Activated T-cell treated with anti-CD3 and anti-CD28 coated beads for 4 hours (primary cell): ENCODE measurements around the gene RPS6KA5.
"Not testable (repeated sequence)": the region's sequence is repeated elsewhere in the genome, so short reads cannot be mapped to it uniquely, and the experiment has no call there.

ENCODE experiments used
- DNase-seq: peaks from one replicate; pipeline ENCODE4 v3.0.0-alpha.2; 2020

The RPS6KA5 gene

DNA sequence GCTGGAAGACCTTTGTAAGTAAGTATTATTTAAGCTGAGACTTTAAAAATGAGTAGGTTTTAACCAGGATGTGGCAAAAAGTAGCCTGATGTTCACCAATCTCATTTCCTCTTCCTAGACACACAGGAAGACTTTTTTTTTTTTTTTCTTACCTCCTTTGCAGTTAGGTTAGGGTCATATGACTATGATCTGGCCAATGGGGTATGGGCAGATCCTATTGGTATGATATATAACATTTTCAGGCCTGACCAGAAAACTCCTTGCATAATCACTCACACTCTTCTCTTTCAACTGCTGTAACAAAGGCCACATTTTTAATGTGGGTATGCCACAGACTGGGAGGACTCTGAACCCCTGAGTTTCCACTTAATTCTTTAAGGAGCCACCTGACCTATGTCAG, 2.7 kb upstream of the RPS6KA5 start:
- DNase-seq, result no peak

DNA sequence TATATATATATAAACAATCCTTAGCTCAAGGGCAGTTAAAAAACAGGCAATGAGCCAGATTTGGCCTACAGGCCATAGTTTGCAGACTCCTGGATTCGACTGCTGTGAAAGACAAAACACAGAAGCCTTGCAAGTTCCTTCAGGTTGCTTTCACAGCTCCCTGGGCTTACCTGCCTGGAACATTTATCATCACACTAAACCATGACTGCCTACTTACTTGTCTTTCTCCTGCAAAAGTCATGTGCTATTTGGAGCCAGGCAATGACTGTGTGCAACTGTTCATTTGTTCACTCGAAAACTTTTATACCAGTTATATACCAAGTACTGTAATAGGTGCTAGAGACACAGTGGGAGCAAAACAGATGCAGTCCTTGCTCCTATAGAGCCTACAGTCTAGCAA, 2.2 kb upstream of the RPS6KA5 start:
- no peak for DNase-seq

DNA sequence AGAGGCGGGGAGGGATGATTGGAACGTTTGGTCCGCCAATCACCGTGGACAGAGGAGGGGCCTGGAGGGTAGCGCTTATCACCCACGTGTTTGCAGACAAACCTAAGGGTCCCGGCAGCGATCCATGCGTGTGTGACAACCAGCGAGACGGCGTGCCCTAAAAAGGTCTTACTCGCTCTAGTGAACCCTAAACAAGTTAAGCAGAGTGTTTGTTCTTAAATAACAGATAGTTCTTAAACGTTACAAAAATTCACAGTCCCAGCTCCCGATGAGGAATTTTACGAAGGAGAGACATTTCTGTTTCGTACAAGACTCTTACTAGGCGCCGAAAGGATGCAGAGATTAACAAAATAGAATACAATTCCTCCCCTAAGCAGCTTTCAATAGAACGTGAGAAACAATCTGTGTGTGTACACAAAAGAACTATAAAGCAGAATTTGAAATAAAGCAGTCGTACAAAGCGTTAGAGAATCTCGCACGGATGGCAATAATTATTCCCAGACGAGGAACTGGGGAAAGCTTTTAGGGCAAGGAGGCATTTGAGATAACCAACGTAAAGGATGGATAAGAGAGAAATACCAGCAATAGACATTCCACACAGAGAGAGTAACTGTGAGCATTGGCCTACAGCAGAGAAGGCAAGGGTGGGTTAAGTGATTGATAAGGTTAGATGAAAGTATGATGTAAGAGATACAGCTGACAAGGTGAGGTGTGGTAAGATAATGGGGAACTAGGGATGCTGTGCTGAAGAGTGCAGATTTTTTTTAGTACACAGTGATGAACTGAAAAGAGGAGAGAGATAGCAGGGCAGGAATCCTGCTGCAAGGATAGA, 831 bp upstream of the RPS6KA5 start:
- no peak for DNase-seq

DNA sequence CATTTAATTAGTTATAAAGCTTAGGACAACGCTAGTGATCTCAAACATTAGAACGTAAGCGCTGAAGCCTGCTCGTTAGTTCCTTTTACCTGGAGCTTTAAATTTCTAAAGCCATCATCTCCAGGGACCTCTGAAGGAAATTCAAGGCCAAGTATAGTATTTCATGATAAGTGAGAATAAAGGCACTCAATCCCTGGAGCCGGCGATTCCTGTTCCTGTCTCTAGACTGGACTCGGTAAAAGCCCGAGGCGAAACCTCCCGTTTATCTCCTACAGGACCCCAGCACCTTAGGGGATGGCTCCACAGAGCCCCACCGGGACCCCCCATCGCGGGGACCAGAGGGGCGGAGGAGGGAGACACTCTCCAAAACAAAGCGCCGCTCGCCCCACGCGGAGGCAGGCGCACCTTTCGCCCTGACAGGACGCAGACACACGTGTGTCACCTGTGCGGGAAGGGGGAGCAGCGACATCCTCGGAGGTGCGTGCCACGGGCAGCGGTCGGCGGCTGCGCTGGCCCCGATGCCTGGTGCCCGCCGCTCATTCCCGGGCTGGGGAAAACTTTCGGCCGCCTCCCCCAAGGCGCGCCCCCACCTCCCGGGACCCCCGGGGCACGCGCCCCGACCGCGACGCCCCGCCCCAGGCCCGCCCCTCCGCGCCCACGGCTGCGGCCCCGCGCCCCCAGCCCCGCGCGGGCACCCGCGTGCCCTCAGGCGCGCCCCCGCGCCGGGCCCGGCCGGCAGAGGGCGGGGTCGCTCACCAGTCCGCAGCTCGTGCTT, 678 bp downstream of the RPS6KA5 start:
- DNase-seq, result peak; percentile 36

DNA sequence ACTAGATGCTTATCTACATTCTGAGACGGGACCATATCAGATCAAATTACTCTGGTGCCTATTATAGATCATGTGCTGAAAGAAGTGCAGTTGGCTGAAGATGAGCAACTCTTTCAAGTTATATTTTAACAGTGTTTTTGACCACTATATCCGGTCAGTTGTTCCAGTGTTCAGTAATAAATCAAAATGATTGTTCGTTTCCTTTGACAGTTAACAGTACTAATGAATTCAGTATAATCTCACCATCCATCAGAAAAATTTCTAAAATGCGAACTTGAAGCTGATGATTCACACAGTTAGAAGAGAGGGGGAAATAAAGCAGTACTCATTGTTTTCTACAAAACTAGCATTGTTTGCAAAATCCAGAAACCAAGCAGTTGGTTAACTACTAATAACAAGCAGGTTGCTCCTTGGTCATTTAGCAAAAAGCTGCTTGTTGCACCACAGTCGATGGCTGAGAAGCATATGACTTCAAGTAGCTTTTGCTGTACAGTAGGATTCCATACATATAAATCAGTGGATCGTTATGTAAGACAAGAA, 2.3 kb downstream of the RPS6KA5 start:
- DNase-seq, result no peak

DNA sequence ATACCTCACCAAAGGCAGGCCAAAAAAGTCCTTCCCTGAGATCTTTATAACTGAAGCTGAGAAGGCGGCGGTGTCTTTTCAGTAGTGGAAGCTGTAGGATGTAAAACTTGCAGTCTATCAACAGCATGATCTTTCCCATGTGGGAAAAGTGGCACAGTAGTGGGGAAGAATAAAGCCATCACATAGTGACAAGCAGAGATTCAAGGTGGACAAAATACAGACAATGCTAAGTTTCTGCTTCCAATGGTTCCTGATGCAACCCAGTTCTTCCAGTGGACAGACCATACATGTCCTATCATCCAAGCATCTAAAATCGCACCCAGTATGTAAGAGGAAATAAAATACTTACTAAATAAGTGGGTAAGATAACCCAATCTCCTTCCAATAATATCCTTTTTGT, 4.1 kb downstream of the RPS6KA5 start:
- no peak for DNase-seq

DNA sequence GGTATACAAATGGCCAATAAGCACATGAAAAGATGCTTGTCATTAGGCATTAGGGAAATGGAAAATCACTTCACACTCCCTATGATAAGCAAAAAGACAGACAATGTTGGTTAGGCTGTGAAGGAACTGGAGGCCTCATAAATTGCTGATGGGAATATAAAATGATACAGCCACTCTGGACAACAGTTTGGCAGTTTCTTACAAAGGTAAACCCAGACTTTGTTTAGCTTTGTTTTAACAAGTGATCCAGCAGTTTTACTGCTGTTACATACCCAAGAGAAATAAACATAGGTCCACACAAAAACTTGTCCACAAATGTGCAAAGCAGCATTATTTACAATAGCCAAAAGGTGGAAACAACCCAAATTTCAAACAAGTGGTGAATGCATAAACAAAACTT, 5.4 kb downstream of the RPS6KA5 start:
- DNase-seq, result no peak

DNA sequence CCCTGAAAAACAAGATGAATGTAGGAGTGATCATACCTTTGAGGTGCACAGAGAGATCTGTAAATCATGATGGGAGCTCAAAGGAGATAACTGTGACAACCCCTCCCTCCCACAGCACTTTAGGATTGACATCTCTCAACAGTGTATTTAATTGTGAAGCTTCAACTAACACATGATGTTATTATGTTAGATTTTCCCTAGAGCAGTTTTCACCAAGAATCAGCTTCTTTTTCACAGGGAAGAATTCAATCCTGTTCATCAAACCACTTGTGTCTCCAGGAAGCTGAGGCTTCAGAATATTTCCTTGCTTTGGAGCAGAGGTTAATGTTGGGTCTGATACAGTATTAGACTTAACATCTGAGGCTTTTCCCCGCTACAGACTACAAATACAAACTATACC, 11.8 kb downstream of the RPS6KA5 start:
- no peak for DNase-seq

DNA sequence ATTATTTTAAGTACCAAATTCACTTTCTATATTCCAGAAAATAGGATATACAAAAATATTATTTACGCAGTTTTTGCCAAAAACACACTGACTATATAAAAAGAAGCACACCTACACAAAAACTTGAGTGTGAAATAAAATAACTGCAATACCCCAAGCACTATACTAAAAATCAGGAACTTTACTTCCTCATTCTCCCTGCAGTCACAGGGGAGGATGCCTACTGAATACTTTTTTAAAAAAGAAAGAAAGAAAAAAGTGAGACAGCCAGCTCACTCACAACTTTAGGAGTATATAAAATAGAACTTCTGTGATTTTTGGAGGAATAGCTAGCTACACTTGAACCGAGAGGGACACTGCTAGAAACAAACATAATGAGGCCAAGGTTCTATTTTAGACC, 12.2 kb downstream of the RPS6KA5 start:
- no peak for DNase-seq

DNA sequence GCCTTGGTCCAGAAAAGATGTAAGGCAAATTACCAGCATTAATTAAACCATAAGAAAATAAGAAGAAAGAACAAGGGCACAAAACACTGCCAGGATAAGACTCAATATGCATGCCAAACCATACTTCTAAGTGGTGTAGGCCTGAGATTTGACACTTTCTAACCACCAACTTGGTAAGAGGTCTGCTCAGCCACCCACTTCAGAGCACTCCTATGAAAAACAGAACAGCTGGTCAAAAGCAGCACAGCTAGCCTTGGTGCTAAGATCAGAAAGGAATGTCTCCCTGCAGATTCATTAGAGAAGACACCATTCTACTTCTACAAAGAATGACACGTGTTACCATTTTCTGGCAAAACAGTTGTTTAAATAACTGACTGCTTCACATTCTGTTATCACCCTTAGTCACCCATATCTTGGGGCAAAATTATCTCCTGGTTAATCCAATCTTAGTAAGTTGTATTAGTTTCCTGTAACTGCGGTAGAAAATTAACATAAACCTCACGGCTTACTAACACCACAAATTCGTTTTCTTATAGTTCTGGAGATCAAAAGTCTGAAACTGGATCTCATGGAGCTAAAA, 13.2 kb downstream of the RPS6KA5 start:
- no peak for DNase-seq

DNA sequence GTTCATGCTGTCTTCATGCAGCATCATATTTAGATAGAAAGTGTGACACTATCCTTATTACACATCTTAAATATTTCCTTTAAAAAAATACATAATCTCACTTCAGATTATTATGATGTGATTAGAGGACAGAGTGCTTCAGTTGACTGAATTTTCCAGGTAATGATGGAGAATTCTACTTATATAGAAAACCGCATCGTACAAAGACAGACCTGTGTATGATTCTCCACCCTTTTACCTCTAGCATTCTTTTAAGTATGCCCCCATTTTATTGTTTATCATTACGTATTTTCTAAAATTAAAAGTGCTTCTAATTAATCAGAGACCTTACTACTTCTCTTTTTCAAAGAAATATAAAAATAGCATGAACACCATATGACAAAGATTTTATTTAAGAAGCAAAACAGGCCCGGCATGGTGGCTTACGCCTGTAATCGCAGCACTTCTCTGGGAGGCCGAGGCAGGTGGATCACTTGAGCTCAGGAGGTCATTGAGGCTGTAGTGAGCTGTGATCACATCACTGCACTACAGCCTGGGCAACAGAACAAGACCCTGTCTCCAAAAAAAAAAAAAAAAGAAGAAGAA, 13.9 kb downstream of the RPS6KA5 start:
- no peak for DNase-seq

DNA sequence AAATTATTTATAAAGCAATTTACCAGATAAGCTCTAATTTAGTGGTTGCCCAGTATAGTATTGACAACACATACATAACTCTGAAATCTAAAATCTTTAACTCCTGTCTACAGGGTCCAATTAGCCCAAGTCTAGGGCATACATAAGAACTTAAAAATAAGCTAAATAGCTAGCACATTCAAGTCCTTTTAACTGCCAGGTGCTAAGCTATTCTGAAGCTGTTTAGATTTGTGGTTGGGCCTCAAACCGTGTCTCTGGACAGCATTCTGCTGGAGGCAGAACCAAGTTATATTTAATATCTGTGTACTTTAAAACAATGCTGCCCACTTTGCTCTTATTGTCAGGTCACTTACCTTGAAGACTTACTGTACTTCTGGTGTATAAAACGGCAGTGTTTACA, 19.0 kb downstream of the RPS6KA5 start:
- no peak for DNase-seq

DNA sequence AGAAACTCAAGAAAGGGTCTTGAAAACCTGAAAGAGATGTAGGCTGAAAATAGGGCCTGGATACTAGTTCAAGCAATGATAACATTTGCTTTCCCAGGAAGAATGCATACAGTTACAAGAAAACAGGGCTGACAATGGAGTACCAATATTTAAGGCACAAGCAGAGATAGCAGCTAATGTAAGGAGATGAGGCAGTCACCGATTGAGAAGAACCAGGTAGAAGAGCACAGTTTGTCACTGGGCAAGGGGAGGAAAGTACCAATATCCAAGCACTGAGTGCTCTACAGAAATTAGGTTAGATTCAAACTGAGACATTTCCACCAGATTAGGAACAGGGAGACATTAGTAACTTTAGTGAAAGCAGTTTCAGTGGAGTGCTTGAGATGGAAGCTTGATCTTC, 19.9 kb downstream of the RPS6KA5 start:
- no peak for DNase-seq

DNA sequence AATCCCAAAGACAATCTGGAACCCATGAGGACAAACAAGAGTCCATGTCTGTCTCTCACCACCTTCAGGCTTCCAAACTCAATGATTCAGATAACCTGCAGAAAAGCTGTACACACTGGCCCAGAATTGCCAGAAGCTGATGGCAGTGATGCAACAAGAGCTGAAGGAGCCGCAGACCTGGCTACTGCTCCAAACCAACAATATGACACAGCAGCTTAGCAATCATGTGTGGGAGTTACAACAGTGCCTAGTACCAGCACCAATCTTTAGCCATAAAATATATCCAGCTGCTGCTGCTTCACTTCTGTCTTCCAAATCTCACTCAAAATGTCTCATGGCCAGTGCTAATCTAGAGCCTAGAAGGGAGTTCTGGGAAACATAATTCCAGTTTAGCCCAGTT, 22.0 kb downstream of the RPS6KA5 start:
- no peak for DNase-seq

DNA sequence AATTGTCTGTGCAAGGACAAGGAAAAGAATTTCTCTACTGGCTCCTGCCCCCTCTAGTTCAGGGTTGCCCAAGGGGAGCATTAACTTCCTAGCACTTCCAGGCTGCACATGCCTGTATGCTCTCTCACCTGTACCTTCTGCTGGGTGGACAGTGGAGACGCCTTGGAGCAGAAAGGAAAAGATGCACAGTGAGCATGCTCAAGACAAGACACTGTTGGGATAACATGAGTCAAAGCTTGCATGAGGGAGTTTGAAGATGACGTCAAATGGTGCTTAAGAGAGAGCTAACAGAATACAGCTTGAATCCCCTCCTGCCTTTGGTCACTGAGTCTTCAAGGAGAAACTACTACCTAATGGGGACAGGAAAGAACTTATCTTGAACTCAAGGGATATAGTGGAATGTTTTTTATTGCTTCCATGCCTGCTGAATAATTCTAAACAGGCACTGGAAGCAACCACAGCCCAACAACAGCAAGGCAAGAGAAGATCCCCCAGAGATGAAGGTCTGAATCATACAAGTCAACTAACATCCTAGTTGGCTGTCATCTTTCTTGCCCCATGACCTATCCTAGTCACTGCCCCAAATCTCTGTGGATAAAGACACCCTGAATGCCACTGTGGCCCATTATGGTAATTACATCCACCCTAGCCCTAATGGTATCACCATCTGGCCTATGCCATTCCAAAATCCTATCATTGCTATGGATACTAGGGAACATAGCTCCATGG, 23.5 kb downstream of the RPS6KA5 start:
- DNase-seq, result no peak

DNA sequence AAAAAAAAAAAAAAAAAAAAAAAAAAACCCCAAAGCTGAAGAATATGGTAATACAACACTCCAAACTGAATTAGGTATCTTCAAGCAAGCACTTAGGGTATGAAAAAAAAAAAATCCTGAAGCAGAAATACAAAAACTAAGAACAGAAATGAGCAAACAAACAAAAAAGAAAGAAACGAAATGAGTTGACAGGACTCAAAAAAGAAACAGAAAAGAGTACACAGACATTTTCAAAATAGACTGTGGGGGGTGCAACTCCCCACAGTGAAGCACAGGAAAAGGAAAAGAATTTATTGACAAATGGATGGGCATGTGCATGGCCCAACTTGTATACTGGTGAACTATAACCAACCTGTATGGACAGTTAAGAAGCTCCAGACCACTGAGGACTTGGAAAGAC, 24.6 kb downstream of the RPS6KA5 start:
- no peak for DNase-seq

DNA sequence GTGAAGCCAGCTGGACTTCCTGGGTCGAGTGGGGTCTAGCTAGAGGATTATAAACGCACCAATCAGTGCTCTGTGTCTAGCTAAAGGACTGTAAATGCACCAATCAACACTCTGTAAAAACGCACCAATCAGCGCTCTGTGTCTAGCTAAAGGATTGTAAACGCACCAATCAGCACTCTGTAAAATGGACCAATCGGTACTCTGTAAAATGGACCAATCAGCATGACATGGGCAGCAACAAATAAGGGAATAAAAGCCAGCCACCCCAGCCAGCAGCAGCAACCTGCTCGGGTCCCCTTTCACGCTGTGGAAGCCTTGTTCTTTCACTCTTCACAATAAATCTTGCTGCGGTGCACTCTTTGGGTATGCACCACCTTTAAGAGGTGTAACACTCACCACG, 26.1 kb downstream of the RPS6KA5 start:
- DNase-seq, result not testable (repeated sequence)

DNA sequence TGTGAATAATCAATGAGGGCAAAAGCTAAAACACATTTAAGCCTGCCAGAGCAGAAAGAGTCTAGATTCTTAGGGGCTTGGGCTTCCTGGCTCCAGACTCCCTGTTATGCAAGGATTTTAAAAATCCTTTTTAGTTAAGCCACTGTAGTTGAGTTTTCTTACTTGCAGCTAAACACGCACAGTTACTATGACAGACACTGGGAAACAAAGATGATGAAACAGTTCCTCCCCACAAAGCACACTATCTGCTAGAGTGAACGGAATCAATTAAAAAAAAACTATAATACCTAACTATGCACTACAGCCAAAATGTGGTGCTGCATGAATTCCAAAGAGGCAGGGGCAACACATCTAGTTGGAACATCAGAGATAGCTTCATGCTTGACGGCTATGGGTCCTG, 28.2 kb downstream of the RPS6KA5 start:
- DNase-seq, result no peak

DNA sequence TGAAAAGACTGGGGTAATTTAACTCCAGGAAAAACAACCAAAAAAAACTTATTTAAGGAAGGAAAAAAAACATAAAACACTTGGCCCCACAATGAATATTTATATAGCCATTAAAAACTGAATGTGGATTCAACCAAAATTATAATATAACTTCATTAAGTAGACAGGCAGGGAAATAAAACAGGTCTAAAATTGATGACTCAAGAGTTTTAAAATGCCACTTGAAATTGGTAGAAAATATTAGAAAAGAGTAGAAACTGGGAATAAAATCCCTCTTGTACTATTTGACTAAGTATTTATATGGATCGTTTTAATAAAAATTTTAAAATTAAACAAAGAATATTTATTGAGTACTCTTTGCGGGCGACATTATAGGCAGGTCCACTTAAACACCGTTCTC, 28.8 kb downstream of the RPS6KA5 start:
- no peak for DNase-seq

DNA sequence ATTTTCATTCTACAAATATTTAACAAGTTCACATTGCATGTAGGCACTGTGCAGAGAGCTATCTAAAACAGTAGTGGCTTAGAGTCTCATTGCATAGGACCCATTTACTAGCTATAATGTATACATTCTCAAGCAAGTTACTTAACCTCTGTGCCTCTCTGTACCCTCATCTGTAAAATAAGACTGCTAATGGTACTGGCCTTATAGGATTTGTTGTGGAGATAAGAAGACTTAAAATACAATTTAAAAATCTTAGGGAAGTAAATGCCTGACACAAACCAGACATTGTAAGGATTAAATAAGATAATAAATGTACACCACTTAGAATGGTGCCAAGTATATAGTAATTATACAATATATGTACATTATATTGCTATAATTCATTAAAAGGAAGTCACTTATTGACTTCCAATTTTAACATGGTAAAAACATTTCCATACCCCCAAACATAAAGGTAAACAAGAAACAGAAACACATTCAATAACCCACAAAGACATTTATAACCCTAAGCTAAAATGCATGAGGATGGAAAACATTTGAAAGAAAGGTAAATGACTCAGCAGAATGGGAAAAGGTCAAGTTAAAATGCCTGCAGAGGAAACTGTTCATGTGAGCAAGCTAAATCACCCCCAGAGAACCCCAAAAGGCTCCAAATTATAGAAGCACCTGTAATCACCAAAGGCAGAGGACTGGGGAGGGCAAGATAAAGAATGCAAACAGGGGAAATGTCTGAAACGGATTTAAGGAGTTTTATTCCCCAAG, 30.8 kb downstream of the RPS6KA5 start:
- DNase-seq, result no peak

DNA sequence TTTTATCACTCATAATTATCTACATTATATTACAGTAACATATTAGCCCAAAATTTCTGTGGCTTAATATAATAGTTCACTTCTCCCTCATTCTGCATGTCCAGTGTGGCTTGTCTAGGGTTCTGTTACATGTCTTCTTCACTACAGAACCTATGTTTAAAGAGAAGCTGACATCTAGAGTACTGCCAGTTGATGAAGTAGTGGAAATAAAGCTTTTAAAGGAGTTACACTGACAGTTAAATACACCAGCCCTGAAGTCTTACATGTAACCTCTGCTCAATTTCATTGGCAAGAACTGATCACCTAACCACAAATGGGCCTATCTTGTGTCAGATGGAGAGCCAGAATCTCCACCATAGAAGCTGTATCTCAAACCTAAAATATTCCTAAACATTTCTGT, 32.9 kb downstream of the RPS6KA5 start:
- no peak for DNase-seq

DNA sequence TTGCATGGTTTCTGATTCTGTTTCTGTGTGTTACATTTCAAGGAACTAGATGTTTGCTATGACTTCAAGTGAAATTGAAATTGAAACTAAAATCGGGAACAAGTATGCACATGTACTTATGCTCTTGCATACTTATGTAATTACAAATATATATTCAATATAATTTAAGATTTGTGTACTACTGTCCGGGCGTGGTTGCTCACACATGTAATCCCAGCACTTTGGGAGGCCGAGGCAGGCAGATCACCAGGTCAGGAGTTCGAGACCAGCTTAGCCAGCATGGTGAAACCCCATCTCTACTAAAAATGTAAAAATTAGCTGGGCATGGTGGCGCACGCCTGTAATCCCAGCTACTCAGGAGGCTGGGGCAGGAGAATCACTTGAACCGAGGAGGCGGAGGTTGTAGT, 37.8 kb downstream of the RPS6KA5 start:
- DNase-seq, result peak; percentile 9
